Thyroid gland (tissue), 4 donors: ENCODE measurements around the gene C1orf210.

Experiments
- CTCF ChIP-seq, 6 experiments: fragments of 200-600 bp in 3 of 6; fragments of 450-650 bp in 3 of 6; sonication (generic) in 3 of 6; IDR thresholded peaks; one replicate each; pipeline ENCODE4 v1.5.1; 2016 to 2019; ENCODE audit warnings: antibody characterized with exemption in 6 of 6, mild to moderate bottlenecking in 2 of 6, inconsistent platforms in 1 of 6, moderate library complexity in 1 of 6
- POLR2A ChIP-seq, 2 donors: fragments of 450-650 bp; IDR thresholded peaks; one replicate each; pipeline ENCODE4 v1.6.1; 2017; ENCODE audit warnings: antibody characterized with exemption in 2 of 2, mild to moderate bottlenecking in 2 of 2, moderate library complexity in 1 of 2

GRCh38 chr1:43321331-43321891 is 36.0 kb upstream of the C1orf210 start:
- TF ChIP-seq CTCF (IDR thresholded peaks at IDR 0.05): no peak
- no peak for TF ChIP-seq POLR2A (IDR thresholded peaks at IDR 0.05)
